ENCODE results near the gene CLDN6. TPM values are rescaled to one million over a fixed set of nuclear protein-coding genes. Genes with fewer than 3 reads are reported as not detected.

Gene CLDN6
- total RNA-seq, 1 donor from 2014 or later: 0.47 TPM

DNA sequence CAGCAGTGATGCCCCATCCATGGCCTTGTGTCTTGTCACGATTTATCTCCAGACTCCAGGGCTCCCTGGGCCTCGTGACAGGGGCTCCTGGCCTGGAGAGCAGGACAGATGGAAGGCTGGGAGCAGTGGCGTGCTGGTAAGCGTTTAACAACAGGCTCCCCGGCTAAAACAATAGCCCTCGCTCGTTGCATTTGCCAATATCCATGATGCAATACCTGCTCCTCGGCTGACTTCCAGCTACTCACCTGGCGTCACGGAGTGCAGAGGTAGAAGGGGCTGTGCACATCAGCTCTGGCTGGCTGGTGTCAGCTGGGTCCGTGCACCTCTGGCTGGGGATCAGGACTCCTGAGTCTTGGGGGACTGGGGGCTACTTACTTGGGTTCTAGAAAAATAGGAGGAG is 20.3 kb upstream of the CLDN6 start:
- no peaks in the 10 kb centered on the region for H3K4me1 Mint-ChIP-seq
- no peak for DNase-seq (ENCODE audit: low read depth, low spot score)
- TF ChIP-seq, protein P1, sequence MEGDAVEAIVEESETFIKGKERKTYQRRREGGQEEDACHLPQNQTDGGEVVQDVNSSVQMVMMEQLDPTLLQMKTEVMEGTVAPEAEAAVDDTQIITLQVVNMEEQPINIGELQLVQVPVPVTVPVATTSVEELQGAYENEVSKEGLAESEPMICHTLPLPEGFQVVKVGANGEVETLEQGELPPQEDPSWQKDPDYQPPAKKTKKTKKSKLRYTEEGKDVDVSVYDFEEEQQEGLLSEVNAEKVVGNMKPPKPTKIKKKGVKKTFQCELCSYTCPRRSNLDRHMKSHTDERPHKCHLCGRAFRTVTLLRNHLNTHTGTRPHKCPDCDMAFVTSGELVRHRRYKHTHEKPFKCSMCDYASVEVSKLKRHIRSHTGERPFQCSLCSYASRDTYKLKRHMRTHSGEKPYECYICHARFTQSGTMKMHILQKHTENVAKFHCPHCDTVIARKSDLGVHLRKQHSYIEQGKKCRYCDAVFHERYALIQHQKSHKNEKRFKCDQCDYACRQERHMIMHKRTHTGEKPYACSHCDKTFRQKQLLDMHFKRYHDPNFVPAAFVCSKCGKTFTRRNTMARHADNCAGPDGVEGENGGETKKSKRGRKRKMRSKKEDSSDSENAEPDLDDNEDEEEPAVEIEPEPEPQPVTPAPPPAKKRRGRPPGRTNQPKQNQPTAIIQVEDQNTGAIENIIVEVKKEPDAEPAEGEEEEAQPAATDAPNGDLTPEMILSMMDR (conservative IDR thresholded peaks at IDR 0.05): no peak
- H3K27ac Mint-ChIP-seq (ENCODE audit: unreplicated experiment): no peak overlapping the region
- no peaks in the 10 kb centered on the region for H3K9me3 Mint-ChIP-seq
- peaks cover 95% of the 10 kb centered on the region for H3K27me3 Mint-ChIP-seq (ENCODE audit: low read depth)
- no peak overlapping the region for H3K4me3 Mint-ChIP-seq
- H3K36me3 Mint-ChIP-seq (ENCODE audit: low read depth): no peaks in the 10 kb centered on the region

DNA sequence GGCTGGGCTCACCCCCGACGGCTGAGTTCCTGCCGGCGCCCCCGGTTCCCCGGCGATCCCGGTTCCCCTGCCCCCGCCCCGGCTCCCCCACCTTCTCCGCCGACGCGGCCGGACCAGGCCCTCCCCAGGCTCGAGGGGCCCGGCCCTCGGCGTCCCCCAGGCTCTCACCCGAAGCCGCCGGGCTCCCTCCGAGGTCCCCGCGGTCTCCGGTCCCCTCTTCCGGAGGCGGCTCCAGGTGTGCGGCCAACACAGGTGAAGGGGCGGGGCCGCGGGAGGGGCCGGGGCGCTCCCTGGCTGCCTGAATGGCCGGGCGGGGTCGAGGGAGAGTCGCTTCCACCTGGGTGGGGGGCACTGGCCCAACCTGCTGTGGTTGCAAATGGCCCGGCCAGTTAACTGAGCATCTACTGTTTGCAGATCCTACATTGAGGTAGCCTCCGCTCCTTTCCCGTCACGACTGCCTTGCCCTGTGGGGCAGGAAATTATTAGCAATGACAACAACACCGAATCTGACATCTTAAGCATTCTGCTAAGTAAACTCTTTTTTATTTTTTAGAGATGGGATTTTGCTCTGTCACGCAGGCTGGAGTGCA is 18.8 kb upstream of the CLDN6 start, which contains the start of gene BICDL2:
TSS of gene BICDL2 (minus strand) at position 219 of the 590 bp plus-strand sequence. CDS start 1,448 bp downstream, outside the sequence.
- H3K27ac Mint-ChIP-seq (ENCODE audit: unreplicated experiment): no peak within 1 kb of the TSS
- DNase-seq (ENCODE audit: low read depth, low spot score): no peak
- H3K4me1 Mint-ChIP-seq: peaks cover 7% of the 10 kb centered on the region
- H3K4me3 Mint-ChIP-seq: no peak within 1 kb of the TSS
- TF ChIP-seq, protein P1 (conservative IDR thresholded peaks at IDR 0.05): no peak
- H3K9me3 Mint-ChIP-seq: no peaks in the 10 kb centered on the region
- peaks cover 96% of the 10 kb centered on the region for H3K27me3 Mint-ChIP-seq (ENCODE audit: low read depth)
- H3K36me3 Mint-ChIP-seq (ENCODE audit: low read depth): no peaks in the 10 kb centered on the region

DNA sequence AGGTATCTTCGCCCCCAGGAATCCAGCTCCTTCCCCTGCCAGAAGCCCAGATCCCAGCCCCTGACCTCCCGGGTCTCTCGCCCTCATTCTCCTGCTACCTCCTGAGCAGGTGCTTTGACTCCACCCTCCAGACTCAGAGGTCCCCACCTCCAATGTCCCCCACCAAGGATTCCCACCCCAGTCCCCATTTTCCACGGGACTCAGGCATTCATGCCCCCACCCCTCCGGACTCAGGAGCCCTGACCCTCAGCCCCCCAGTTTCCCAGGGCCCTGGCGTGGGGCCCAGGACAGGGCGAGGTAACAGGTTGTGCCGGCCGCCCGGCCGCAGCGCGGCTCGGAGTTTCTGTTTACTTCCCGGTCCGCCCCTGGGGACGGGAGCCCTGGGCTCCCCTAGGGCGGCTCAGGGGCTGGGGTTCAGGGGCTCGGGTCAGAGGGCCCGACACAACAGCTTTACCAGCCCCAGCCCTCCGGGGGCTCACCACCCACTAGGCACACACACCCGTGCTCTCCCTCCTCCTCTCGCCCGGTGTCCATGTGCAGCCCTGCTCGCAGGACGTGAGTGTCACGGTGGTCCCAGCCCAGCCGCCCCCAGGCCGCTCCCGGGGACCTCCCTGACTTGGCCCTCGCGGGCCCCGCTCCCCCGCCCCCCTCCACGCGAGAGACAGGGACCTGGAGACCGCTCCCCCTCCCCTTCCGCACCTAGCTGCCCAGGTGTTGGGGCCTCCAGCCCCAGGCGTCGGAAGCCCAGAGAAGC is 18.2 kb upstream of the CLDN6 start:
- DNase-seq (ENCODE audit: low read depth, low spot score): no peak

DNA sequence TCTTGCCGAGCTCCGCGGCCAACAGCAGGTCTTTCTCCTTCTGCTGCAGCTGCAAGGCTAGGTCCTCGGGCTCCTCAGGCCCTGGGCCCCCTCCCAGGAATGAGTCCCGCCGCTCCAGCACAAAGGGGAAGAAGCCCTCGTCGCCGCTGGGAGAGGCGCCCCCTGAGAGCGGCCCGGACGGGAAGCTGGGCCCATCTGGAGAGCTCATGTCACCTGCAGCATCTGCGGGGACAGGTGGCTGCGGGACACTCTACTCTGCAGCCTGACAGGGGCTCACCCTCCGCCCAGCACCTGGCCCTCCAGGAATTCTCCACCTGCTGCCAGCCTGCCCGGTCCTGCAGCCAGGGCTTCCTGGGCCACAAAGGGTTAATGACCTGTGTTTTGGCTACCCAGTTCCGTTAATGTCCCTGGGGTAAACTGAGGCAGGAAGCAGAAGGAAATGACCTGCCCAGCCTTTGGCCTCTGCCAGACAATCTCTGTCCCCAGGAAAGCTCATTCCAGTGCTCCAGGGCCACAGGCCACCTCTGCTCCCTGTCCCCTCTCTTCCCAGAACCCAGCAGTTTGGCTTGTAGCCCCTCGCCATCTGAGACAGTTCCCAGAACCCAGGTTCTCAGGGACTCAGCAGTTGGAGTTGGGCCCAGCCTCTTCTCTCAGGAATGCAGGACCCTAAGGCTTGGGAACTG is 17.4 kb upstream of the CLDN6 start:
- Mint-ChIP-seq H3K27me3 (ENCODE audit: low read depth) (peaks cover 88% of the 10 kb centered on the region), H3K4me1 (peaks cover 7% of the 10 kb centered on the region), H3K9me3 (no peaks in the 10 kb centered on the region), H3K4me3 (no peak overlapping the region), H3K27ac (ENCODE audit: unreplicated experiment) (no peak overlapping the region), H3K36me3 (ENCODE audit: low read depth) (no peaks in the 10 kb centered on the region)
- DNase-seq (ENCODE audit: low read depth, low spot score): no peak
- TF ChIP-seq, protein P1 (conservative IDR thresholded peaks at IDR 0.05): no peak

More for the DNA sequence above, 18.2 kb upstream of the CLDN6 start:
- TF ChIP-seq, protein P1 (conservative IDR thresholded peaks at IDR 0.05): no peak
- H3K27me3 Mint-ChIP-seq (ENCODE audit: low read depth): peaks cover 93% of the 10 kb centered on the region
- H3K4me3 Mint-ChIP-seq: no peak overlapping the region
- peaks cover 7% of the 10 kb centered on the region for H3K4me1 Mint-ChIP-seq
- H3K27ac Mint-ChIP-seq (ENCODE audit: unreplicated experiment): no peak overlapping the region
- no peaks in the 10 kb centered on the region for H3K9me3 Mint-ChIP-seq
- H3K36me3 Mint-ChIP-seq (ENCODE audit: low read depth): no peaks in the 10 kb centered on the region

DNA sequence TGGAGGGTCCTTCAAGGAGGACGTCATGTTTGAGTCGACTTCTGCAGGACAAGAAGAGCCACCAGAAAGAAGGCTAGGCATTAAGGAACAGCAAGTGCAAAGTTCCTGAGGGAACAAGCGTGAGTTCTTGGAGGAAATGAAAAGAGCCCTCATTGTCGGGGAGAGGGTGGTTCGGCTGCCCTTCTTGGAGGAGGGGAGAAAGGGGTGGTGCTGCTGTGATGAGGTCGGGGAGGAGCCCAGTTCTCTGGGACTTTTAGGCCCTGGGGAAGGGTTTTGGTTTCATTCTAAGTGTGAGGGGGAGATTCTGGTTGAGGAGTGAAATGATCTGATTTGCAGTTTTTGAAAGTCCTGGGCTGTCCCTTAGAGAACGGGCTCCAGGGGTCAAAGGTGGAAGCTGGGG is 14.6 kb upstream of the CLDN6 start:
- TF ChIP-seq, protein P1 (conservative IDR thresholded peaks at IDR 0.05): no peak
- H3K27me3 Mint-ChIP-seq (ENCODE audit: low read depth): peaks cover 69% of the 10 kb centered on the region
- peak overlapping the region; percentile 27 for H3K4me3 Mint-ChIP-seq

More for the DNA sequence above, 14.6 kb upstream of the CLDN6 start:
- Mint-ChIP-seq H3K9me3 (no peaks in the 10 kb centered on the region), H3K36me3 (ENCODE audit: low read depth) (no peaks in the 10 kb centered on the region), H3K27ac (ENCODE audit: unreplicated experiment) (no peak overlapping the region), H3K4me1 (peaks cover 7% of the 10 kb centered on the region)
- no peak for DNase-seq (ENCODE audit: low read depth, low spot score)

All from neural crest cell (in vitro differentiated cells).